Activated naive CD8-positive, alpha-beta T cell (primary cell): ENCODE data around the gene PRRT2.
"Not testable (repeated sequence)": the region's sequence is repeated elsewhere in the genome, so short reads cannot be mapped to it uniquely, and the experiment has no call there.

Experiments used
- H3K27ac Mint-ChIP-seq: one replicate; pipeline ENCODE4 v1.8.0; 2021; ENCODE audit warnings: mixed read lengths
- H3K27me3 Mint-ChIP-seq: one replicate; pipeline ENCODE4 v1.8.0; 2021; ENCODE audit warnings: mixed read lengths
- H3K36me3 Mint-ChIP-seq: one replicate; pipeline ENCODE4 v1.8.0; 2021; ENCODE audit warnings: mixed read lengths
- H3K4me1 Mint-ChIP-seq: one replicate; pipeline ENCODE4 v1.8.0; 2021; ENCODE audit warnings: low read depth, mixed read lengths
- H3K4me3 Mint-ChIP-seq: one replicate; pipeline ENCODE4 v1.8.0; 2021; ENCODE audit warnings: mild to moderate bottlenecking, mixed read lengths
- H3K9me3 Mint-ChIP-seq: one replicate; pipeline ENCODE4 v1.8.0; 2021; ENCODE audit warnings: low read depth, mixed read lengths

The PRRT2 gene

GRCh38 chr16:29784157-29784556 lies 27.8 kb upstream of the PRRT2 start:
- Mint-ChIP-seq H3K27me3 (no peaks in the 10 kb centered on the region), H3K36me3 (peaks cover 4% of the 10 kb centered on the region), H3K4me3 (no peak overlapping the region), H3K27ac (no peak overlapping the region), H3K9me3 (no peaks in the 10 kb centered on the region), H3K4me1 (peaks cover 25% of the 10 kb centered on the region)

DNA sequence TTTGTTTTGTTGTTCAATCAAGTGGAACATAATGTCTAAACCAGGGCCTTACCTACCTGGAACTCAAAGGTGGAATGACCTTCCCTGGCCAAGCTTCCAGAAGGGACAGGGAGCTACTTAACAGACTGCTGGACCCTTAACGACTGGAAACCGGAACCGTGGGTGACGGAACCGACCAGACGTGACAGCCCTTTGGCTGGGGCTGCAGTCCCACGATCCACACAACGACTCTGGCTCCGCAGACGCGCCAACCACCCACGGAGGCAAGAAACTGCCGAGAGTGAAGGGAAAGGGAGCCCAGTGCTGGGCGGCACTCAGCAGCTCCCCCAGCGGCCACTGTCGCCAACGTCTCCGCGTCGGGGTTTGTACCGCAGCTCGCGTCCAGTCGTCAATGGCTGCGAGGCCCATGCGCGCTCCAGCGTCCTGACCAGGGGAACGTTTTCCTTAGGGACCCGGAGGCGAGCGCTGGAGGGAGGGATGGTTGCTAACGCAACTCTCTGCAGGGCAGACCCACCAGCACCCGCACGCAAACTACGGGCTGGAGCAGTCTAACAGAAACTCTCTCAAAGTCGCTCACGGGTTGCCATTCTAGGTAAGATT lies 27.0 kb upstream of the PRRT2 start:
- peaks cover 28% of the 10 kb centered on the region for H3K4me1 Mint-ChIP-seq
- peak overlapping the region; percentile 63 for H3K4me3 Mint-ChIP-seq
- no peaks in the 10 kb centered on the region for H3K27me3 Mint-ChIP-seq
- H3K27ac Mint-ChIP-seq, result peak overlapping the region; percentile 54
- H3K36me3 Mint-ChIP-seq, result peaks cover 4% of the 10 kb centered on the region
- H3K9me3 Mint-ChIP-seq, result no peaks in the 10 kb centered on the region

- not testable (repeated sequence) for H3K9me3 Mint-ChIP-seq, H3K4me3 Mint-ChIP-seq, H3K27ac Mint-ChIP-seq, H3K27me3 Mint-ChIP-seq, H3K36me3 Mint-ChIP-seq
- peaks cover 36% of the 10 kb centered on the region for H3K4me1 Mint-ChIP-seq
Observed at GRCh38 chr16:29787155-29787554, 24.8 kb upstream of the PRRT2 start.

- Mint-ChIP-seq H3K4me3 (peak overlapping the region; percentile 98), H3K27me3 (no peaks in the 10 kb centered on the region), H3K9me3 (no peaks in the 10 kb centered on the region), H3K27ac (peak overlapping the region; percentile 98), H3K36me3 (peaks cover 11% of the 10 kb centered on the region), H3K4me1 (peaks cover 42% of the 10 kb centered on the region)
Observed at GRCh38 chr16:29789775-29790182, 22.2 kb upstream of the PRRT2 start.

GRCh38 chr16:29790183-29790948 lies 21.6 kb upstream of the PRRT2 start, which contains the start of gene KIF22:
KIF22 (plus strand) TSS chr16:29790751; CDS start chr16:29790760, 9 bp downstream.
- peak within 1 kb of the TSS; percentile 98 for H3K27ac Mint-ChIP-seq
- peak within 1 kb of the TSS; percentile 98 for H3K4me3 Mint-ChIP-seq
- no peaks in the 10 kb centered on the region for H3K27me3 Mint-ChIP-seq
- peaks cover 11% of the 10 kb centered on the region for H3K36me3 Mint-ChIP-seq
- peaks cover 36% of the 10 kb centered on the region for H3K4me1 Mint-ChIP-seq
- no peaks in the 10 kb centered on the region for H3K9me3 Mint-ChIP-seq

GRCh38 chr16:29790949-29791844 lies 20.8 kb upstream of the PRRT2 start:
- peak overlapping the region; percentile 98 for H3K27ac Mint-ChIP-seq
- no peaks in the 10 kb centered on the region for H3K9me3 Mint-ChIP-seq
- peaks cover 11% of the 10 kb centered on the region for H3K36me3 Mint-ChIP-seq
- H3K4me3 Mint-ChIP-seq, result peak overlapping the region; percentile 98
- no peaks in the 10 kb centered on the region for H3K27me3 Mint-ChIP-seq
- H3K4me1 Mint-ChIP-seq, result peaks cover 32% of the 10 kb centered on the region

- peaks cover 32% of the 10 kb centered on the region for H3K4me1 Mint-ChIP-seq
- H3K27me3 Mint-ChIP-seq, result no peaks in the 10 kb centered on the region
- H3K4me3 Mint-ChIP-seq, result peak overlapping the region; percentile 98
- H3K27ac Mint-ChIP-seq, result peak overlapping the region; percentile 98
- H3K9me3 Mint-ChIP-seq, result no peaks in the 10 kb centered on the region
- H3K36me3 Mint-ChIP-seq, result peaks cover 12% of the 10 kb centered on the region
Observed at GRCh38 chr16:29791845-29792807, 19.9 kb upstream of the PRRT2 start.

DNA sequence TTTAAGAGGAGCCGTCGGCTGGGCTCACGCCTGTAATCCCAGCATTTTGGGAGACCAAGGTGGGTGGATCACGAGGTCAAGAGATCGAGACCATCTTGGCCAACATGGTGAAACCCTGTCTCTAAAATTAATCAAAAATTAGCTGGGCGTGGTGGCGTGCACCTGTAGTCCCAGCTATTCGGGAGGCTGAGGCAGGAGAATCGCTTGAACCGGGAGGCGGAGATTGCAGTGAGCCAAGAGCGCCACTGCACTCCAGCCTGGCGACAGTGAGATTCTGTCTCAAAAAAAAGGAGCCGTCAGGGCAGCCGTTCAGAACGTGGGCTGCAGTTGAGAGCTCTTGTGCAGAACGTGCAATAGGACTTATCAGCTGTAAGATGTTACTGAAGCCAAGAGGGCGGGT lies 18.8 kb upstream of the PRRT2 start:
- Mint-ChIP-seq H3K36me3 (peaks cover 17% of the 10 kb centered on the region), H3K4me1 (peaks cover 32% of the 10 kb centered on the region)
- H3K27ac Mint-ChIP-seq, H3K9me3 Mint-ChIP-seq, H3K27me3 Mint-ChIP-seq, H3K4me3 Mint-ChIP-seq: not testable (repeated sequence)

- no peaks in the 10 kb centered on the region for H3K9me3 Mint-ChIP-seq
- no peak overlapping the region for H3K27ac Mint-ChIP-seq
- no peak overlapping the region for H3K4me3 Mint-ChIP-seq
- H3K4me1 Mint-ChIP-seq, result peaks cover 30% of the 10 kb centered on the region
- H3K27me3 Mint-ChIP-seq, result no peaks in the 10 kb centered on the region
- peaks cover 17% of the 10 kb centered on the region for H3K36me3 Mint-ChIP-seq
Observed at GRCh38 chr16:29794231-29794710, 17.7 kb upstream of the PRRT2 start.

- Mint-ChIP-seq H3K27me3 (no peaks in the 10 kb centered on the region), H3K27ac (peak overlapping the region; percentile 50), H3K4me1 (peaks cover 12% of the 10 kb centered on the region), H3K36me3 (peaks cover 7% of the 10 kb centered on the region), H3K4me3 (no peak overlapping the region), H3K9me3 (no peaks in the 10 kb centered on the region)
Observed at GRCh38 chr16:29802416-29802935, 9.5 kb upstream of the PRRT2 start.

DNA sequence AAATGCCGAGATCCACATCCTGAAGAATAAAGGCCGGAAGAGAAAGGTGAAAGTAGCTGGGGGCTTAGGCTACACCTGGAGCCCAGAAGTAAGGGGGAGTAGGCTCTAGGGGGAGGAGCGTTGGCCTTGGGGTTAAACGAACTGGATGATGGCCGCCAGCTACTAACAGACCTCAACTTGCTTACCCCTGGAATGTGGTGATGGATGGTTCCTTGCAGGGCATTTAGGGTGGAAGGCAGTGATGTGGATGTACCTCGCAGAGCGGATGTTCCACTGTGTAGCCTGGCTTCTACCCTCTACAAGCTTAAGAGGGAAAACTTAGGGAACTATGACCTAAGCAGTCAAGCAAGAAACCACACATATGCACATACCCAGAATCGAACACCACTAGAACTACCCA lies 8.0 kb upstream of the PRRT2 start:
- Mint-ChIP-seq H3K36me3 (peaks cover 7% of the 10 kb centered on the region), H3K27ac (peak overlapping the region; percentile 99), H3K4me1 (peaks cover 22% of the 10 kb centered on the region), H3K9me3 (no peaks in the 10 kb centered on the region), H3K4me3 (peak overlapping the region; percentile 93), H3K27me3 (no peaks in the 10 kb centered on the region)

DNA sequence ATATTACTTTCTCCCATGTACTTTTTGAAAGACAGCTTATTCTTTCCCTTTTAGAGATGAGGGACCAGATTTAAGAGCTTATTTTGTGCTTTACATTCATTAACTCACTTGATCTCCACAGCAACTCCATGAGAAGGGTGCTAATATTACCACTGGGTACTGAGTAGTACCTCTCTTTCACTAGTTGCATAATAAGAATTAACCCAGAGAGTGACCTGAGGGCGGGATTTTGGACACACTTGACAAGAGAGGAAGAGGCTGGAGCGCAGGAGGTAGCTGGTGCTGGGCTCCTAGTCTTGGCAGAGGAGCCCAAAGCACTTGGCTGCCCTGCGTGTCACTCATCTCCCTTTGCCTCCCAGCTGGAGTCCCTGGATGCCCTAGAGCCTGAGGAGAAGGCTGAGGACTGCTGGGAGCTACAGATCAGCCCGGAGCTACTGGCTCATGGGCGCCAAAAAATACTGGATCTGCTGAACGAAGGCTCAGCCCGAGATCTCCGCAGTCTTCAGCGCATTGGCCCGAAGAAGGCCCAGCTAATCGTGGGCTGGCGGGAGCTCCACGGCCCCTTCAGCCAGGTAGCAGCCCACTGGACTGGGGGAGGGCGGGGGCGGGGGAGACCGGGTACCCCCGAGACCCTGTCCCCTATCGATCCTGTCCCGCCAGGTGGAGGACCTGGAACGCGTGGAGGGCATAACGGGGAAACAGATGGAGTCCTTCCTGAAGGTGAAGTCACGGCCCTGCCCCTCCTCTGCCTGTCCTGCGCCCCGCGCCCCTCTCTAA lies 7.3 kb upstream of the PRRT2 start:
- Mint-ChIP-seq H3K4me3 (peak overlapping the region; percentile 93), H3K27ac (peak overlapping the region; percentile 100), H3K9me3 (no peaks in the 10 kb centered on the region), H3K4me1 (peaks cover 24% of the 10 kb centered on the region), H3K36me3 (peaks cover 7% of the 10 kb centered on the region), H3K27me3 (no peaks in the 10 kb centered on the region)
